Tibial artery (tissue), 4 donors: ENCODE data around the gene PNKP.

Experiments used
- DNase-seq, 2 donors: peaks; one replicate each; pipeline ENCODE4 v3.0.0-alpha.2; 2019
- H3K27ac ChIP-seq, 2 donors: fragments of 200-600 bp; sonication (generic) in 1 of 2; 1 replicate in 1 of 2; 2 replicates in 1 of 2; pipeline ENCODE4 v1.5.1; 2018 to 2019; ENCODE audit warnings: mild to moderate bottlenecking in 1 of 2
- H3K27me3 ChIP-seq, 2 donors: fragments of 200-600 bp; sonication (generic) in 1 of 2; one replicate each; pipeline versions ENCODE4 v1.5.1 to v1.6.0; 2016 to 2019
- H3K36me3 ChIP-seq, 3 donors: fragments of 200-600 bp; sonication (generic) in 2 of 3; one replicate each; pipeline ENCODE4 v1.5.1; 2016 to 2019; ENCODE audit warnings: mild to moderate bottlenecking in 2 of 3
- H3K4me1 ChIP-seq, 4 donors: fragments of 200-600 bp; sonication (generic) in 2 of 4; 1 replicate in 3 of 4; 2 replicates in 1 of 4; pipeline ENCODE4 v1.5.1; 2016 to 2019
- H3K4me3 ChIP-seq, 2 donors: fragments of 200-600 bp; sonication (generic) in 1 of 2; 1 replicate in 1 of 2; 2 replicates in 1 of 2; pipeline ENCODE4 v1.5.1; 2018 to 2019; ENCODE audit warnings: mild to moderate bottlenecking in 2 of 2
- H3K9me3 ChIP-seq, 3 donors: fragments of 200-600 bp; sonication (generic) in 1 of 3; one replicate each; pipeline ENCODE4 v1.5.1; 2016 to 2019
- CTCF ChIP-seq, 2 experiments: fragments of 200-600 bp in 1 of 2; fragments of 450-650 bp in 1 of 2; IDR thresholded peaks; one replicate each; pipeline ENCODE4 v1.5.1; 2017 to 2019; ENCODE audit warnings: antibody characterized with exemption in 2 of 2, mild to moderate bottlenecking in 1 of 2, moderate library complexity in 1 of 2
- intact Hi-C: fragments of 100-400 bp; cut with DNase I; formaldehyde crosslinking; loops from one replicate; pipeline ENCODE4 v1.15.0; 2023; ENCODE audit warnings: low total_unique reads

Gene PNKP

GRCh38 chr19:49866933-49867782 lies at the start of gene PNKP:
Gene PNKP, minus strand, starts transcription at chr19:49867576. Its CDS starts 372 bp downstream, at chr19:49867204.
- Histone ChIP-seq H3K36me3 (peaks cover 0 to 42% (median 27%) of the 10 kb centered on the region in 3 donors), H3K27ac (peak within 1 kb of the TSS; percentile 88 to 89), H3K9me3 (no peaks in the 10 kb centered on the region), H3K4me3 (peak within 1 kb of the TSS; percentile 63 to 68), H3K27me3 (no peaks in the 10 kb centered on the region), H3K4me1 (peaks cover 0 to 53% (median 36%) of the 10 kb centered on the region in 4 donors)
- DNase-seq: peak; percentile 93 to 96
- TF ChIP-seq CTCF (IDR thresholded peaks at IDR 0.05): no peak
- intact Hi-C loops: loop anchor here (10.0 kb wide), 1 partner anchor 102 kb away; the partner anchor contains the start of genes AP2A1 and TSKS

- Histone ChIP-seq H3K27me3 (no peaks in the 10 kb centered on the region), H3K9me3 (no peaks in the 10 kb centered on the region), H3K27ac (no peak overlapping the region), H3K36me3 (peaks cover 5 to 67% (median 16%) of the 10 kb centered on the region in 3 donors), H3K4me1 (peaks cover 0 to 19% (median 10%) of the 10 kb centered on the region in 4 donors), H3K4me3 (no peak overlapping the region)
- intact Hi-C loops: no loop called here
- no peak for TF ChIP-seq CTCF (IDR thresholded peaks at IDR 0.05)
- no peak for DNase-seq
Observed at GRCh38 chr19:49915271-49915670, 47.9 kb upstream of the PNKP start.

- H3K27me3 ChIP-seq: no peaks in the 10 kb centered on the region
- no peak overlapping the region for H3K27ac ChIP-seq
- peaks cover 6 to 68% (median 24%) of the 10 kb centered on the region in 3 donors for H3K36me3 ChIP-seq
- no peak overlapping the region for H3K4me3 ChIP-seq
- H3K9me3 ChIP-seq: no peaks in the 10 kb centered on the region
- TF ChIP-seq CTCF (IDR thresholded peaks at IDR 0.05): no peak
- peaks cover 0 to 19% (median 10%) of the 10 kb centered on the region in 4 donors for H3K4me1 ChIP-seq
- intact Hi-C loops: no loop called here
- no peak for DNase-seq
Observed at GRCh38 chr19:49913720-49914119, 46.3 kb upstream of the PNKP start.

- Histone ChIP-seq H3K36me3 (peaks cover 12 to 68% (median 30%) of the 10 kb centered on the region in 3 donors), H3K4me1 (peaks cover 0 to 19% (median 10%) of the 10 kb centered on the region in 4 donors), H3K27me3 (no peaks in the 10 kb centered on the region), H3K27ac (no peak overlapping the region), H3K4me3 (no peak overlapping the region), H3K9me3 (no peaks in the 10 kb centered on the region)
- DNase-seq: no peak
- no peak for TF ChIP-seq CTCF (IDR thresholded peaks at IDR 0.05)
- intact Hi-C loops: no loop called here
Observed at GRCh38 chr19:49912965-49913685, 45.7 kb upstream of the PNKP start.

GRCh38 chr19:49911381-49912145 lies 44.2 kb upstream of the PNKP start:
- H3K4me1 ChIP-seq: peaks cover 0 to 19% (median 10%) of the 10 kb centered on the region in 4 donors
- no peak overlapping the region for H3K4me3 ChIP-seq
- no peaks in the 10 kb centered on the region for H3K9me3 ChIP-seq
- no peak for TF ChIP-seq CTCF (IDR thresholded peaks at IDR 0.05)
- H3K27me3 ChIP-seq: no peaks in the 10 kb centered on the region
- intact Hi-C loops: no loop called here
- peaks cover 19 to 68% (median 42%) of the 10 kb centered on the region in 3 donors for H3K36me3 ChIP-seq
- peak overlapping the region; percentile 15 to 19 for H3K27ac ChIP-seq
- DNase-seq: no peak
